Retinal pigment epithelial cell (primary cell): Measurements from ENCODE around the gene PRKG1.

Experiments
- DNase-seq: peaks from one replicate; pipeline ENCODE4 v3.0.0-alpha.2; 2010; ENCODE audit warnings: low read depth
- H3K4me3 ChIP-seq: 2 replicates; pipeline ENCODE4 v1.5.1; 2011; ENCODE audit warnings: mild to moderate bottlenecking, low read length, control low read depth, moderate library complexity
- TF ChIP-seq, protein P1 (sequence below): conservative IDR thresholded peaks from 2 replicates; pipeline ENCODE4 v1.5.1; 2011; ENCODE audit warnings: low read depth, low read length, control low read depth, inconsistent platforms

PRKG1 gene

DNA sequence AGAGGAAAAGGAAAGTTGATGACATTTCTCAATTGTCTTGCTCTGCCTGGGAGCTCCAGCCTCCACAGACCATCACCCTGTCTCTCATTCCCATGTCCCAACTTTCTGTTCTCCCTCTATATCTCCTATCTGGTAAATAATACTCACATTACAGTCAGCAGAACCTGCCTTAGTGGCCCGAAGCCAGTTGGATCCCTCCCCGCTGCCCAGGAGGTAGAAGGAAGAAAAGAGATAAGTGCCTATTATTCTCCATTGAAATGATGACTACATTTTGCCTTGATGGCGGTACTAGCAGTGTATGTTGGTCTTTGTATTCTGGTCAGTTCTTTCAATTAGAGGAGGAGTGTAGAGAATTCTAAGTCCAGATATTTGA is 533.2 kb downstream of the PRKG1 start:
- no peak for DNase-seq
- TF ChIP-seq, protein P1, sequence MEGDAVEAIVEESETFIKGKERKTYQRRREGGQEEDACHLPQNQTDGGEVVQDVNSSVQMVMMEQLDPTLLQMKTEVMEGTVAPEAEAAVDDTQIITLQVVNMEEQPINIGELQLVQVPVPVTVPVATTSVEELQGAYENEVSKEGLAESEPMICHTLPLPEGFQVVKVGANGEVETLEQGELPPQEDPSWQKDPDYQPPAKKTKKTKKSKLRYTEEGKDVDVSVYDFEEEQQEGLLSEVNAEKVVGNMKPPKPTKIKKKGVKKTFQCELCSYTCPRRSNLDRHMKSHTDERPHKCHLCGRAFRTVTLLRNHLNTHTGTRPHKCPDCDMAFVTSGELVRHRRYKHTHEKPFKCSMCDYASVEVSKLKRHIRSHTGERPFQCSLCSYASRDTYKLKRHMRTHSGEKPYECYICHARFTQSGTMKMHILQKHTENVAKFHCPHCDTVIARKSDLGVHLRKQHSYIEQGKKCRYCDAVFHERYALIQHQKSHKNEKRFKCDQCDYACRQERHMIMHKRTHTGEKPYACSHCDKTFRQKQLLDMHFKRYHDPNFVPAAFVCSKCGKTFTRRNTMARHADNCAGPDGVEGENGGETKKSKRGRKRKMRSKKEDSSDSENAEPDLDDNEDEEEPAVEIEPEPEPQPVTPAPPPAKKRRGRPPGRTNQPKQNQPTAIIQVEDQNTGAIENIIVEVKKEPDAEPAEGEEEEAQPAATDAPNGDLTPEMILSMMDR, result no peak
- H3K4me3 ChIP-seq, result no peak overlapping the region

DNA sequence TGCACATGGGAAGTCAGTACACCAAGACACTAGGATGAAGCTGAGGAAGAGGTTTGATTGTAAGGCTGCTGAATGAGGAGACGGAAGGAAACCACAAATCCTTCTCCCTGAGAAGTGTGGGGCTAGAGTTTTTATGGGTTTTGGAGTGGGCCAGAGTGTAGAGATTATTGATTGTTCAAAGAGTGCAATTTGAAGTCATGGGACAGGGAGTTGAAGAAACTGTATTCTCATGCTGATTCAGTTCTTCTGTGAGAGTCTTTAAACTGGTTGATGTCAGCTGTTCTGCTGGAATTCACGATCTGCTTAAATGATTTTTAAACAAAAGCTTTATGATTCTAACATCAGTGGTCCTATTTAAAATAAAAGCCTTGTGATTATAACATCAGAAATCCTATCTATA is 533.9 kb downstream of the PRKG1 start:
- H3K4me3 ChIP-seq, result no peak overlapping the region
- no peak for DNase-seq
- TF ChIP-seq, protein P1, result no peak

DNA sequence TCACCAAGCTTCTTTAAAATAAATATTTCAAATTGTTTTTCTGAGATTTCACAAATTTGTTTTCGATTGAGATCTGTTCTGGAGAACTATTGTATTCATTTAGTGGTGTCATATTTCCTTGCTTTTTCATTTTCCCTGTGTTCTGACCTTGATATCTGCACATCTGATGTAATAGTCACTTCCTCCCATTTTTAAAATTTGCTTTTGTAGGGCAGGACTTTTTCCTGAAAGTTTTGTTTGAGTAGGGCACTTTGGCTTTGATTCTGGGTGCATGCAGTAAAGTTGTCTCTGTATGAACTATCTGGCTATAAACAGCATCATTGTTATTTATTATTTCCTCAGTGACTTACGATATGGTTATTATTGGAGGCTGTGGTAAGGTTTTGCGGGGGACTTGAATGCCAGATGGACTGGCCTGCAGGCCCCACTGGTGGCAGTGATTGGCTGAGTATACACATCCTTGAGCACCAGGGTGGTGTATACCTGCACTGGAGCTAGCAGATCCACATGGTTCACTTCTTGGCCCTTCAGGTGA is 541.5 kb downstream of the PRKG1 start:
- DNase-seq, result no peak
- H3K4me3 ChIP-seq, result no peak overlapping the region
- TF ChIP-seq, protein P1, result no peak

DNA sequence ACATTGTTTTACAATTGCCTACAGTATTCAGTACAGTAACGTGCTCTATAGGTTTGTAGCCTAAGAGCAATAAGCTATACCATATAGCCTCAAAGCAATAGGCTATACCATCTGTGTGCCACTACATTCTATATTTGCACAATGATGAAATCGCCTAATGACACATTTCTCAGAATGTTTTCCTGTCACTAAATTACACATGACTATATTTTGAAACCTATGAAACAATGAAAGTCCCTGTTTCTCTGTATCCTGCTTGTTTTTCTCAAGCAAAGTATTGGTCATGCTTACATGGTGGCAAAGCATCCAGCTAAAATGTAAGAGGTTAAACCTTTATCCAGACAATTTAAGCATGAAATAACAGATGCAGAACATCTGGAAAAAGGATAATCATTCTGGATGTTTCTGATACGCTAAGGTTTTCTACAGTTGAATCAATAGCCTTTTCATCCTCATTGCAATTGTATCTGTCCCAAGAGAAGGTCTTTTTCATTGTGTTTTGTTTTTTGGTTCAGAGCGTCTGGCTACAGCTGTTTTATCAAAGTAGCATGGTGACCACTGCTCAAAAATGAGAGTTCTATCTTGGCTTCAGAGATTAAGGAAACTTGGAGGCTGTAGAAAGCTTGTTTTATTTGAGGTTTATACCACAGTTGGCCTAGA is 543.4 kb downstream of the PRKG1 start:
- no peak overlapping the region for H3K4me3 ChIP-seq
- TF ChIP-seq, protein P1, result no peak
- DNase-seq, result no peak

DNA sequence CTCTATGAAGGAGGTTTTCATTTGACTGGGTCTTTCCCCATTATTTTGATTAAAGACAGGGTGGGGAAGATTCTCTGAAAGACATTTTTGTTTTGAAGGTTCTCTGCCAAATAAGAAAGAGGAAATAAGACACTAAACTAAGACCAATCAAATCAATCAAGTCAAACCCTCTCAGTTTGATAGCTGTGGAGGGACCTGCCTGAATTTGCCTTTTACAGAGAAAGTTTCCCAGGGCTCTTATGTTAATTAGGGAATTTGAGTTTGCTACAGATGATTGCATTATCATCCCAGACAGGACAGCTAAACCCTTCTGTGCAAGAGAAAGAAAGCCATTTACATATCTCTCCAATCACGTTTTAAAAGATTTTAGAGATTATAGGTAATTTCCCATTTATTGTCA is 545.1 kb downstream of the PRKG1 start:
- DNase-seq, result no peak
- TF ChIP-seq, protein P1, result no peak

DNA sequence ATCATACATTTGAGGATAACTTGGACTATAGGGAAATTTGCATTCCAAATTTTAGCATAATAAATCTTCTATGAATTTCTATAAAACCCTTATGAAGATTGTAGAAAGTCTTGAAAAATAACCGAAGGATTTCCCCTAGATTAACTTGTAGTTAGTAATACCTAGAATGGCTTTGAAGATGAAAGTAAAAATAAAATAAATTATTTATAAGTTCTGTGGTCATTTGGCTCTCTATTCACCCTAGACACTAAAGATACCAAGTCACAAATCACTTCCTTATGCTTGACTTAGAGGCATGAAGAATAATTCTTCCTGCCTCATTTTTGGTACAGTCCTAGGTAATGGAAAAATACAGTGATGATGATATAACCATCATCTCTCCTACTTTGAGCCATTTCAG is 545.8 kb downstream of the PRKG1 start:
- DNase-seq, result no peak
- TF ChIP-seq, protein P1, result no peak
- H3K4me3 ChIP-seq, result no peak overlapping the region

More for the DNA sequence above, 545.1 kb downstream of the PRKG1 start:
- H3K4me3 ChIP-seq, result no peak overlapping the region

DNA sequence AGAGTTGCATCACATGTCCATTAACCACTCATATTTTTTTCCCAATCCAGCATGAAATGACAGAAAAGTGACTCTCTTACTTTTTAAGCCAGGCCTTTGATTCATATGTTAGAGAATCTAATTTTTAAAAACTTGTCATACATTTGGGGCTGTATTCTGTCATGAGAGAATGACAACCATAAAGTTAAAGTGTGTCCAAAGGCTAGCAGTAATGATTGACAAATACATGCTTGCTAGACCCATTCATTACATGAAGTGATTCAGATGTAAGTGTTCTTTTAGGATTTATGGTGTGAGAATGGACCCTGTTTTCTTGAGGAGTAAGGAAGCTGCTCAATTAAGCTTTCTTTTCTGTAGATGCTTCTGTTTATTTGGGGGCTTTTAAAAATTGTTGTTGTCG is 549.7 kb downstream of the PRKG1 start:
- no peak for DNase-seq
- no peak overlapping the region for H3K4me3 ChIP-seq
- TF ChIP-seq, protein P1, result no peak
